K562 (cell line): ENCODE results near the gene RASGEF1C. TPM values are rescaled to one million over a fixed set of nuclear protein-coding genes. Genes with fewer than 3 reads are reported as not detected.
A peak's percentile ranks its signal among the peaks of the same experiment; 100 is the strongest.

Experiments used
- BHLHE40 ChIP-seq: IDR thresholded peaks from 2 replicates; pipeline ENCODE4 v1.6.1; 2011; ENCODE audit warnings: low read length, improper control_type of control experiment
- BRCA1 ChIP-seq, 2 experiments: fragments of 450-650 bp in 1 of 2; sonication (generic) in 1 of 2; formaldehyde crosslinking in 1 of 2; IDR thresholded peaks; 2 replicates each; pipeline versions ENCODE4 v1.5.0 to v1.6.1; 2017 to 2020; ENCODE audit warnings: mild to moderate bottlenecking in 1 of 2, missing genetic modification reagents in 1 of 2
- CBX5 ChIP-seq: IDR thresholded peaks from 2 replicates; pipeline ENCODE4 v1.6.1; 2014; ENCODE audit warnings: low read depth, borderline replicate concordance
- CHD2 ChIP-seq: IDR thresholded peaks from 2 replicates; pipeline ENCODE4 v1.6.1; 2011; ENCODE audit warnings: low read depth, low read length
- CTBP1 ChIP-seq: fragments of 450-650 bp; IDR thresholded peaks from 2 replicates; pipeline ENCODE4 v1.6.1; 2016; ENCODE audit warnings: borderline replicate concordance
- GATAD2A ChIP-seq: fragments of 450-650 bp; IDR thresholded peaks from 2 replicates; pipeline ENCODE4 v1.6.1; 2017
- HMBOX1 ChIP-seq: sonication (generic); IDR thresholded peaks from 2 replicates; pipeline ENCODE4 v1.6.1; 2016
- ILK ChIP-seq: fragments of 450-650 bp; IDR thresholded peaks from 2 replicates; pipeline ENCODE4 v1.6.1; 2016; ENCODE audit warnings: missing genetic modification characterization, low read depth, mild to moderate bottlenecking, missing compliant biosample characterization, moderate library complexity, borderline replicate concordance
- MAZ ChIP-seq, 2 experiments: fragments of 450-650 bp in 1 of 2; sonication (generic) in 1 of 2; formaldehyde crosslinking; IDR thresholded peaks in 1 of 2; conservative IDR thresholded peaks in 1 of 2; 2 replicates each; pipeline versions ENCODE4 v1.4.0 to v1.5.0; 2020; ENCODE audit warnings: mild to moderate bottlenecking in 1 of 2, missing genetic modification reagents in 1 of 2
- MCM5 ChIP-seq: fragments of 450-650 bp; IDR thresholded peaks from 2 replicates; pipeline ENCODE4 v1.6.1; 2016; ENCODE audit warnings: low read depth
- MECOM ChIP-seq: fragments of 250-450 bp; sonication (Bioruptor Pico); IDR thresholded peaks from 2 replicates; pipeline ENCODE4 v1.8.0; 2022; ENCODE audit warnings: inconsistent platforms
- MIER1 ChIP-seq: fragments of 450-650 bp; IDR thresholded peaks from 2 replicates; pipeline ENCODE4 v1.6.1; 2016; ENCODE audit warnings: antibody characterized with exemption, mild to moderate bottlenecking, low read depth
- NELFE ChIP-seq: IDR thresholded peaks from 2 replicates; pipeline ENCODE4 v1.6.1; 2011; ENCODE audit warnings: mild to moderate bottlenecking; ENCODE audit not compliant: insufficient read depth, insufficient read length
- NRF1 ChIP-seq, 2 experiments: fragments of 450-650 bp; IDR thresholded peaks in 1 of 2; conservative IDR thresholded peaks in 1 of 2; 2 replicates each; pipeline ENCODE4 v1.6.1; 2014; ENCODE audit warnings: mild to moderate bottlenecking in 2 of 2
- SIN3A ChIP-seq, 2 experiments: fragments of 150-350 bp in 1 of 2; IDR thresholded peaks; 2 replicates each; pipeline ENCODE4 v1.6.1; 2011 to 2016; ENCODE audit warnings: borderline replicate concordance in 2 of 2, low read depth in 2 of 2, low read length in 2 of 2, mild to moderate bottlenecking in 2 of 2, moderate library complexity in 2 of 2; ENCODE audit not compliant: control insufficient read depth in 1 of 2
- SRSF1 ChIP-seq: fragments of 200-400 bp; formaldehyde crosslinking; IDR thresholded peaks from 2 replicates; pipeline ENCODE4 v1.6.1; 2017; ENCODE audit warnings: mild to moderate bottlenecking, low read depth, low read length, moderate library complexity
- STAT6 ChIP-seq: sonication (generic); formaldehyde crosslinking; IDR thresholded peaks from 2 replicates; pipeline ENCODE4 v1.8.1; 2023; ENCODE audit warnings: mild to moderate bottlenecking, missing genetic modification reagents
- THRB ChIP-seq: fragments of 450-650 bp; formaldehyde crosslinking; conservative IDR thresholded peaks from 2 replicates; pipeline ENCODE4 v1.4.0; 2022; ENCODE audit warnings: mild to moderate bottlenecking, missing genetic modification characterization
- TSC22D4 ChIP-seq: fragments of 450-650 bp; IDR thresholded peaks from 2 replicates; pipeline ENCODE4 v1.6.1; 2016; ENCODE audit warnings: missing genetic modification characterization, missing biosample characterization, control low read depth
- YBX1 ChIP-seq: fragments of 450-650 bp; IDR thresholded peaks from 2 replicates; pipeline ENCODE4 v1.7.1; 2016; ENCODE audit warnings: mild to moderate bottlenecking
- ZEB2 ChIP-seq: fragments of 450-650 bp; IDR thresholded peaks from 2 replicates; pipeline ENCODE4 v1.6.1; 2016
- ZNF197 ChIP-seq: fragments of 200-800 bp; sonication (Bioruptor generic); IDR thresholded peaks from 2 replicates; pipeline ENCODE4 v1.6.1; 2016; ENCODE audit warnings: low read depth, missing genetic modification characterization, missing compliant biosample characterization
- ZNF212 ChIP-seq: fragments of 450-650 bp; formaldehyde crosslinking; IDR thresholded peaks from 2 replicates; pipeline ENCODE4 v1.4.0; 2020; ENCODE audit warnings: mild to moderate bottlenecking
- ZNF311 ChIP-seq: fragments of 250-450 bp; sonication (Bioruptor Pico); IDR thresholded peaks from 2 replicates; pipeline ENCODE4 v1.4.0; 2020; ENCODE audit warnings: mild to moderate bottlenecking, moderate library complexity
- ZNF79 ChIP-seq: fragments of 250-450 bp; sonication (Bioruptor Pico); IDR thresholded peaks from 2 replicates; pipeline ENCODE4 v1.4.0; 2020; ENCODE audit warnings: low read depth, mild to moderate bottlenecking, moderate library complexity
- polyA plus RNA-seq, 8 experiments: library from polyadenylated mRNA; depleted of rRNA in 4 of 8; stranded (reverse) in 5 of 8; unstranded in 3 of 8; fragments of >200 nt; fragmentation: Nextera tagmentation in 2 of 8; fragmentation: Illumina TruSeq in 1 of 8; extraction: Ambion mirVana in 2 of 8; extraction: Trizol in 1 of 8; gene quantifications; 2 replicates each; pipeline versions ENCODE4 v1.2.1 to v1.2.3, GENCODE V29; 2011 to 2014; ENCODE audit warnings: inconsistent platforms in 1 of 8, missing spikeins in 1 of 8
- total RNA-seq, 7 experiments: library from RNA; depleted of rRNA in 6 of 7; stranded (reverse); fragments of >200 nt in 6 of 7; fragmentation: Illumina TruSeq in 2 of 7; extraction: Trizol in 2 of 7; gene quantifications; 2 replicates each; pipeline versions ENCODE4 v1.2.1 to v1.2.3, GENCODE V29; 2011 to 2021; ENCODE audit warnings: low replicate concordance in 1 of 7

Gene RASGEF1C
- total and polyA plus RNA-seq, 9 of the 15 experiments (the other 6 are each of a cell fraction or from before 2014, with no cell fraction given) = 0.04 to 1.1 (median 0.21) TPM; not detected in 4

DNA sequence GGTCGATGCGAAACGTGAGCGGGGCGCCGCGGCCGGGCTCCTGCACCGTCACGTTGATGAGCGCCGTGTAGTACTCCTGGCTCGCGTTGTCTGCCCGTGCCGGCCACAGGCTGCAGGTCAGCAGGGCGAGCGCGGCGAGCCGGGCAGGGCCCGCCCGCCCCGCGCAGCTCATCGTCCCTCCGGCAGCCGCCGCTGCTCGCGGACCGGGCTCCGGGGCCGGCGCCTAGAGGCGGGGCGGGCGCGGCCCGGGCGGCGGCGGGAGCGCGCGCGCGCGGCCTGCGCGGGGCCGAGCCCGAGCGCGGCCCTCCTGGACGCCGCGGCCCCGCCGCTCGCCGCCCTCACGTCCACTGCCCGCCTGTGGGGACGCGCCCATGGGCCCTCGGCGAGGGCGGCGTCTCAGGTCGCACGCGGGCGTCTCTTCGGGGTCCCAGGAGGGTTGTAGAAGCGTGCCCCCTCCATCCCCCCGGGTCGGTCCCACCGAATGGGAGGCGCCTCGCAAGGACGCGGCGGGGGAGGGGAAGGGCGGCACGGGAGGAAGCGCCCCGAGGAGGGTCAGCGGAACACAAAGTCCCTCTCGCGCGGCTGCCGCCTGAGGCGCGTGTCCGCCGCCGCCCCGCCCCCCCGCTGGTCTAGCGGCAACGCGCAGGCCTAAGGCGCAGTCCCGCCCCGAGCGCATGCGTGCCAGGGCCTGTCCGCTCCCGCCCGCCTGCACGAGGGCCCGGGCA, 137.3 kb downstream of the RASGEF1C start, which contains the start of gene RNF130 (continued):
- TF ChIP-seq TSC22D4 (tag) (no peak), ILK (no peak), ZNF212 (no peak), CTBP1 (peak; percentile 99), BRCA1 (IDR thresholded peaks at IDR 0.05) (no peak), BRCA1 (CRISPR knock-in tag; IDR thresholded peaks at IDR 0.05) (peak; percentile 99), CBX5 (peak; percentile 12; the same call in 1 of the 2 replicates), HMBOX1 (no peak), ZEB2 (no peak), THRB (CRISPR knock-in tag) (0 out of 2 replicates have a peak, but pooled peaks have one; percentile 7), CHD2 (peak; percentile 80), NRF1 (conservative IDR thresholded peaks at IDR 0.05 in 1 of 2, IDR thresholded peaks at IDR 0.05 in 1 of 2) (peak; percentile 96 to 97), SRSF1 (no peak), BHLHE40 (peak; percentile 84), STAT6 (CRISPR knock-in tag) (no peak), ZNF197 (CRISPR knock-in tag) (peak; percentile 98), YBX1 (no peak), GATAD2A (peak; percentile 3; the same call in 1 of the 2 replicates), ZNF311 (CRISPR knock-in tag) (peak; percentile 85; the same call in 1 of the 2 replicates), MCM5 (no peak), MAZ (CRISPR knock-in tag; conservative IDR thresholded peaks at IDR 0.05 in 1 of 2, IDR thresholded peaks at IDR 0.05 in 1 of 2) (peak; percentile 94 to 95), MIER1 (no peak), SIN3A (IDR thresholded peaks at IDR 0.05; ENCODE audit: borderline replicate concordance in 2 of 2, control insufficient read depth in 1 of 2, low read depth in 2 of 2, low read length in 2 of 2) (peak in 1 of 2 experiments; percentile 39; a peak in 1 of 4 replicates), MECOM (CRISPR knock-in tag) (0 out of 2 replicates have a peak, but pooled peaks have one; percentile 50), ZNF79 (CRISPR knock-in tag) (no peak), NELFE (no peak)
